Neuronal stem cell (in vitro differentiated cells): ENCODE measurements around the gene NEDD9.

Experiments used
- DNase-seq: peaks from one replicate; pipeline ENCODE4 v3.0.0-alpha.2; 2013; ENCODE audit warnings: low spot score
- H2AFZ ChIP-seq: one replicate; pipeline ENCODE4 v1.6.1; 2013; ENCODE audit warnings: mild to moderate bottlenecking, low read length, inconsistent platforms
- H2AK5ac ChIP-seq: 2 replicates; pipeline ENCODE4 v1.6.1; 2013; ENCODE audit warnings: low read depth, mild to moderate bottlenecking, inconsistent platforms, low read length, moderate library complexity, mixed read lengths
- H2BK120ac ChIP-seq: 2 replicates; pipeline ENCODE4 v1.6.1; 2013; ENCODE audit warnings: low read depth, mild to moderate bottlenecking, inconsistent platforms, low read length, moderate library complexity, mixed read lengths
- H2BK12ac ChIP-seq: one replicate; pipeline ENCODE4 v1.6.1; 2013; ENCODE audit warnings: low read length, inconsistent platforms
- H2BK15ac ChIP-seq: 2 replicates; pipeline ENCODE4 v1.6.1; 2013; ENCODE audit warnings: mild to moderate bottlenecking, low read length, inconsistent platforms, mixed read lengths
- H2BK5ac ChIP-seq: one replicate; pipeline ENCODE4 v1.6.1; 2013; ENCODE audit warnings: inconsistent platforms, mild to moderate bottlenecking, low read length, moderate library complexity
- H3K14ac ChIP-seq: one replicate; pipeline ENCODE4 v1.6.1; 2013; ENCODE audit warnings: low read length, inconsistent platforms
- H3K18ac ChIP-seq: 2 replicates; pipeline ENCODE4 v1.6.1; 2013; ENCODE audit warnings: low read length, inconsistent platforms
- H3K23ac ChIP-seq: 2 replicates; pipeline ENCODE4 v1.6.1; 2013; ENCODE audit warnings: low read depth, mild to moderate bottlenecking, mixed read lengths, low read length, inconsistent platforms; ENCODE audit not compliant: poor library complexity
- H3K27ac ChIP-seq: replicated peaks from 3 replicates; pipeline ENCODE4 v1.5.1; 2013; ENCODE audit warnings: low read length, inconsistent platforms
- H3K27me3 ChIP-seq, 3 experiments: 2 replicates each; pipeline ENCODE4 v1.6.1; 2013; ENCODE audit warnings: low read length in 3 of 3, mild to moderate bottlenecking in 2 of 3, inconsistent platforms in 1 of 3, low read depth in 1 of 3, mixed read lengths in 1 of 3, moderate library complexity in 1 of 3; ENCODE audit not compliant: control insufficient read depth in 3 of 3, insufficient read depth in 3 of 3
- H3K36me3 ChIP-seq, 2 donors: replicated peaks in 1 of 2; 2 replicates each; pipeline ENCODE4 v1.6.1; 2013; ENCODE audit warnings: low read length in 2 of 2; ENCODE audit not compliant: control insufficient read depth in 2 of 2, insufficient read depth in 2 of 2
- H3K4ac ChIP-seq: 2 replicates; pipeline ENCODE4 v1.6.1; 2013; ENCODE audit warnings: inconsistent platforms, mild to moderate bottlenecking, low read length, moderate library complexity
- H3K4me1 ChIP-seq, 2 donors: 1 replicate in 1 of 2; 2 replicates in 1 of 2; pipeline ENCODE4 v1.6.1; 2013; ENCODE audit warnings: low read length in 2 of 2, low read depth in 1 of 2; ENCODE audit not compliant: control insufficient read depth in 2 of 2, insufficient read depth in 1 of 2
- H3K4me2 ChIP-seq: one replicate; pipeline ENCODE4 v1.6.1; 2013; ENCODE audit warnings: mild to moderate bottlenecking, low read length, inconsistent platforms; ENCODE audit not compliant: insufficient read depth, poor library complexity, severe bottlenecking
- H3K4me3 ChIP-seq, 2 donors: 2 replicates each; pipeline ENCODE4 v1.5.1; 2013; ENCODE audit warnings: low read length in 2 of 2, mild to moderate bottlenecking in 2 of 2, inconsistent platforms in 1 of 2, moderate library complexity in 1 of 2
- H3K79me1 ChIP-seq: one replicate; pipeline ENCODE4 v1.6.1; 2013; ENCODE audit warnings: low read depth, mild to moderate bottlenecking, inconsistent platforms, low read length, moderate library complexity
- H3K9ac ChIP-seq: one replicate; pipeline ENCODE4 v1.6.1; 2013; ENCODE audit warnings: mild to moderate bottlenecking, low read depth, low read length, inconsistent platforms; ENCODE audit not compliant: poor library complexity
- H3K9me3 ChIP-seq, 2 donors: replicated peaks in 1 of 2; 2 replicates each; pipeline versions ENCODE3 to v1.6.1; 2013; ENCODE audit warnings: low read length in 2 of 2, mild to moderate bottlenecking in 2 of 2, inconsistent platforms in 1 of 2, low read depth in 1 of 2, mixed read lengths in 1 of 2, moderate library complexity in 1 of 2; ENCODE audit not compliant: control insufficient read depth in 2 of 2, insufficient read depth in 1 of 2
- H4K8ac ChIP-seq: one replicate; pipeline ENCODE4 v1.6.1; 2013; ENCODE audit warnings: low read depth, mild to moderate bottlenecking, inconsistent platforms, low read length, moderate library complexity
- H4K91ac ChIP-seq: one replicate; pipeline ENCODE4 v1.6.1; 2013; ENCODE audit warnings: low read length, low read depth, mild to moderate bottlenecking, inconsistent platforms; ENCODE audit not compliant: poor library complexity
- WGBS, 2 donors: extraction: QIAGEN DNeasy Blood & Tissue Kit; methylation state at CpG; one replicate each; pipeline ENCODE4 v1.1.7; 2013; ENCODE audit warnings: missing lambda C conversion rate in 2 of 2, mixed read lengths in 1 of 2; ENCODE audit not compliant: insufficient read length in 2 of 2, insufficient replicate concordance in 1 of 2; ENCODE audit errors: extremely low coverage in 2 of 2; 5-methylcytosine and 5-hydroxymethylcytosine counted together

The NEDD9 gene

DNA sequence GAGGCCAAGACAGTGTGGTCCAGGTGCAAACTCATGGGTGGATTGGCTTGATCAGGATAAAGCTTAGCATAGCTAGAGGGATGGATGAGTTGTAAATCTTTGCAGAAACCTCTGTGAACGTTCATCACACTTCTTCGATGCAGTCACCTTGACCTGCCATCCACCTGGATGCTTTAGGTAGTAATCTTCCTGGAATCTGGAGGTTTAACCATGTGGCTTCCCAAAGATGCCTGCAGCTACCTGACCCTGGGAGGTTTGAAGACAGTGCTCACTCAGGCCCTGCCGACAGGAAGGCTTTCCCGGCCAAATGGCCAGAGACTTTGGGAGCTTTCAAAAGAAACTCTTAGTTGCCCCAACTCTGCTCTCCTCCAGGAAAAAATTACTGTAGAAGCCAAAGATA is 65.5 kb downstream of the NEDD9 start:
- Histone ChIP-seq H3K79me1 (no peaks in the 10 kb centered on the region), H2BK15ac (no peak overlapping the region), H3K27me3 (no peaks in the 10 kb centered on the region), H3K27ac (no peak overlapping the region), H4K8ac (no peak overlapping the region), H3K9me3 (peaks cover 0 to 3% of the 10 kb centered on the region in 2 donors), H2AK5ac (no peak overlapping the region), H3K36me3 (no peaks in the 10 kb centered on the region), H2BK120ac (no peak overlapping the region), H3K4me2 (no peak overlapping the region), H2BK5ac (no peak overlapping the region), H2BK12ac (no peak overlapping the region), H3K4ac (no peak overlapping the region), H2AFZ (no peak overlapping the region), H3K4me3 (no peak overlapping the region), H4K91ac (no peak overlapping the region), H3K18ac (no peak overlapping the region), H3K23ac (no peak overlapping the region), H3K4me1 (peaks cover 0 to 5% of the 10 kb centered on the region in 2 donors), H3K9ac (no peak overlapping the region), H3K14ac (no peak overlapping the region)
- DNase-seq: no peak
- no CpG with 5 or more reads among the region's 4 CpGs for WGBS, 2 donors

DNA sequence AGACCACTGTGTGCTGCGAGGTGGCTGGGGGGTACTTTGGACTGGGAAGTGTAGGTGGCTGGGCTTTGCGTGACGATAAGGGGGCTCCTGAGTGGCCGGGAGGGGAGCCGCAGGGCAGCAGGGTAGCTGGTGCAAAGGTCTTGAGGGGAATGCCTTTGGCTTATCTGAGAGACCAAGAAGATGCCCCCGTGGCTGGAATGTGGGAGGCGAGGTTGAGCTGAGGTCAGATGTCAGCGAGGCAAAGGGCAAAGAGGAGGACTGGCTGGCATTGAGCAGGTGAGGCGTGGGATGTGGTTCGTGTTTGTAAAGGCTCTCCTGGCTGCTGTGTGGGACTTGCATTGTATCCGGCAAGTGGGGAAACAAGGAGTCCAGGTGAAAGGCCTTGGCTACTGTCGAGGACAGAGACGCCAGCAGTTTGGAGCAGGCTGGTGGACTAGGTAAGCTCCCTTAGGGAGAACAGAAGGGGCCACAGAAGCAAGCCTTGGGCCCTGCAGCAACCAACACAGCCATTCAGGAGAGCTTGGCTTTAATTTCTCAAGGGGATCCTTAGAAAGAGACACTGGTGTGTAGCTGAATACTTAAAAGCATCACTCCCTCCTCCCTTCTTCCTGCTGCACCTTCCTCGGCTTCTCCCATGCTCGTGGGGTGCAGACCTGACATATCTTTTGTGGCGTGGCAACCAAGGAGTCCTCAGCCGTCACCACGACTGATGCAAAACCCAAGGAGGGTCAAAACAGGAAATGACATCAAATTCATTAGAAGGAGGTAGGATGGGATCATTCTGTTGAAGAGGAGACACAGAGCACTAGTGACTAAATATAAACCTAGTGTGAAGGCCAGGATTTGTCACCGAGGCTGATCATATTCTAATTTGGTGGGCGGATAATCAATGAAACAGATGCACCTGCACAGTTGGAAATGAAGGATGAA is 67.5 kb downstream of the NEDD9 start:
- Histone ChIP-seq H2BK12ac (no peak overlapping the region), H4K91ac (no peak overlapping the region), H3K18ac (peak overlapping the region; percentile 50), H3K4me3 (no peak overlapping the region), H3K27ac (no peak overlapping the region), H4K8ac (no peak overlapping the region), H3K79me1 (no peaks in the 10 kb centered on the region), H2BK120ac (no peak overlapping the region), H3K23ac (no peak overlapping the region), H3K4me1 (peaks cover 5 to 10% of the 10 kb centered on the region in 2 donors), H3K27me3 (no peaks in the 10 kb centered on the region), H3K9ac (no peak overlapping the region), H2AK5ac (no peak overlapping the region), H2BK15ac (no peak overlapping the region), H2AFZ (no peak overlapping the region), H3K9me3 (no peaks in the 10 kb centered on the region), H3K36me3 (no peaks in the 10 kb centered on the region), H3K4me2 (no peak overlapping the region), H2BK5ac (no peak overlapping the region), H3K14ac (no peak overlapping the region), H3K4ac (no peak overlapping the region)
- no peak for DNase-seq
- no CpG with 5 or more reads among the region's 20 CpGs for WGBS, 2 donors

DNA sequence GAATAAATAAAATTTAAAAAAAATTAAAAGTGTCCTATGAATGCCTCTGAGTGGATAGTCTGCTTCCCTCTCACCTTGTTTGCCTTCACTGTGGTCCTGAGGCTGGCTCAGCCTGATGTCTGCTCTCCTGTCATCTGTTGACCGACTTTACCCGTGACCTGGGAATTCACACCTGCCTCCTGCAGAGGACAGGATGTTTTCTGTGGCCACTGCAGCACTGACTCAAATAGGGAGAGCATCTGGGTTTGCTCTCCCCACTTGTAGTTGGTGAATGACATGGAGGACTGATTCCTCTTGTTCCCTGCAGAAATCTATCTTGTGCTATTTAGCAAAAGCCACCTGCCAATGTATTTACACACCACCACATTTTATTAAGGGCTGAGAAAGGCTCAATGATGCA is 68.5 kb downstream of the NEDD9 start:
- Histone ChIP-seq H3K18ac (no peak overlapping the region), H3K4me3 (no peak overlapping the region), H2BK120ac (no peak overlapping the region), H3K14ac (no peak overlapping the region), H4K91ac (no peak overlapping the region), H3K4me1 (peaks cover 5 to 10% of the 10 kb centered on the region in 2 donors), H4K8ac (no peak overlapping the region), H3K9me3 (no peaks in the 10 kb centered on the region), H2AK5ac (no peak overlapping the region), H3K79me1 (no peaks in the 10 kb centered on the region), H3K9ac (no peak overlapping the region), H2AFZ (no peak overlapping the region), H3K27me3 (no peaks in the 10 kb centered on the region), H3K27ac (no peak overlapping the region), H2BK12ac (no peak overlapping the region), H3K4ac (no peak overlapping the region), H2BK15ac (no peak overlapping the region), H3K23ac (no peak overlapping the region), H3K4me2 (no peak overlapping the region), H3K36me3 (no peaks in the 10 kb centered on the region), H2BK5ac (no peak overlapping the region)
- WGBS, 2 donors: no CpG with 5 or more reads among the region's 2 CpGs
- no peak for DNase-seq

DNA sequence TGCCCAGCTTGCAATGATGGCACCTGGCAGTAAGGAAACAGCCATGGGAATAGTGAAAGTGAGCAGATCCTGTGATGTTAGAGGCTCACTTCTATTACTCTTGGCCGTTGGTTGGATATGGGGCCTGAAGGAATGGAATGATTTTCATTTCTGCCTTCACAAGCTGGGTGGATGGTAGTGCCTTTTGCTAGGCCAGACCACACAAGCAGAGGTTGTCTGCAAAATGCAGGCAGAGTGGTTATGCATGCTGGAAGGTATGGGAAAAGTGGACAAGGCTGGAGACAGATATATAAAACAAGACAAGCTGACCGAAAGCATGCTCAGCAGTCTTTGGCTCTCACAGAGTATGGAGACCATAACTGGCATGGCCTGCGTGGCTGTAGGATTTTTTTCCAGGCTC is 70.2 kb downstream of the NEDD9 start:
- Histone ChIP-seq H4K8ac (no peak overlapping the region), H2AFZ (no peak overlapping the region), H3K4me1 (peaks cover 5 to 8% of the 10 kb centered on the region in 2 donors), H3K79me1 (no peaks in the 10 kb centered on the region), H3K4me2 (no peak overlapping the region), H3K27me3 (no peaks in the 10 kb centered on the region), H2BK5ac (no peak overlapping the region), H4K91ac (no peak overlapping the region), H2BK12ac (no peak overlapping the region), H3K23ac (no peak overlapping the region), H3K4me3 (no peak overlapping the region), H3K9me3 (no peaks in the 10 kb centered on the region), H3K9ac (no peak overlapping the region), H3K14ac (no peak overlapping the region), H2AK5ac (no peak overlapping the region), H3K4ac (no peak overlapping the region), H3K27ac (no peak overlapping the region), H2BK15ac (no peak overlapping the region), H3K18ac (no peak overlapping the region), H2BK120ac (no peak overlapping the region), H3K36me3 (no peaks in the 10 kb centered on the region)
- DNase-seq: no peak
- whole genome bisulfite sequencing, 2 donors: no CpG with 5 or more reads among the region's 3 CpGs
